H1 (cell line): ENCODE data around the gene GALNT9.

Source experiments
- ATF2 ChIP-seq: IDR thresholded peaks from 2 replicates; pipeline ENCODE4 v1.6.1; 2012; ENCODE audit warnings: low read length, inconsistent platforms
- CBX5 ChIP-seq: fragments of 300-800, 300-1000 bp; sonication (generic); IDR thresholded peaks from 2 replicates; pipeline ENCODE4 v1.7.1; 2016; ENCODE audit warnings: antibody characterized with exemption, low read length, low read depth
- CREB1 ChIP-seq: IDR thresholded peaks from 2 replicates; pipeline ENCODE4 v1.6.1; 2012; ENCODE audit warnings: inconsistent platforms
- CTCF ChIP-seq, 3 experiments: IDR thresholded peaks; 1 replicate in 2 of 3; 2 replicates in 1 of 3; pipeline versions ENCODE4 v1.5.1 to v1.6.1; 2011; ENCODE audit warnings: low read length in 3 of 3, mild to moderate bottlenecking in 3 of 3, inconsistent platforms in 2 of 3, low read depth in 1 of 3, moderate library complexity in 1 of 3; ENCODE audit not compliant: insufficient read depth in 1 of 3; ENCODE audit errors: control extremely low read depth in 1 of 3
- E2F6 ChIP-seq: IDR thresholded peaks from 2 replicates; pipeline ENCODE4 v1.6.1; 2012; ENCODE audit warnings: inconsistent platforms
- EZH2 ChIP-seq: fragments of 200-600 bp; sonication (generic); IDR thresholded peaks from 2 replicates; pipeline ENCODE4 v1.7.1; 2012; ENCODE audit warnings: low read depth, mild to moderate bottlenecking, moderate library complexity, low read length, inconsistent platforms; ENCODE audit not compliant: severe bottlenecking
- POLR2A ChIP-seq, 2 experiments: IDR thresholded peaks; 1 replicate in 1 of 2; 2 replicates in 1 of 2; pipeline ENCODE4 v1.6.1; 2011; ENCODE audit warnings: low read depth in 2 of 2, low read length in 2 of 2, mild to moderate bottlenecking in 2 of 2; ENCODE audit errors: control extremely low read depth in 1 of 2
- RAD21 ChIP-seq, 2 experiments: IDR thresholded peaks in 1 of 2; conservative IDR thresholded peaks in 1 of 2; 2 replicates each; pipeline ENCODE4 v1.6.1; 2011; ENCODE audit warnings: low read depth in 2 of 2, low read length in 2 of 2, improper control_type of control experiment in 1 of 2, inconsistent platforms in 1 of 2, mild to moderate bottlenecking in 1 of 2, moderate library complexity in 1 of 2
- USF2 ChIP-seq: IDR thresholded peaks from 2 replicates; pipeline ENCODE4 v1.6.1; 2011; ENCODE audit warnings: low read length, improper control_type of control experiment

GRCh38 chr12:132171968-132172521 is 157.3 kb downstream of the GALNT9 start:
- no peak for TF ChIP-seq CTCF (IDR thresholded peaks at IDR 0.05; ENCODE audit: control extremely low read depth in 1 of 3, insufficient read depth in 1 of 3, low read depth in 1 of 3, low read length in 3 of 3)
- TF ChIP-seq USF2 = no peak
- no peak for TF ChIP-seq POLR2A (IDR thresholded peaks at IDR 0.05; ENCODE audit: control extremely low read depth in 1 of 2, low read depth in 2 of 2, low read length in 2 of 2)
- TF ChIP-seq EZH2 = no peak
- TF ChIP-seq ATF2 = no peak
- TF ChIP-seq CREB1 = no peak
- no peak for TF ChIP-seq CBX5
- no peak for TF ChIP-seq RAD21 (IDR thresholded peaks at IDR 0.05 in 1 of 2, conservative IDR thresholded peaks at IDR 0.05 in 1 of 2; ENCODE audit: low read depth in 2 of 2, low read length in 2 of 2)
- no peak for TF ChIP-seq E2F6
